Peyer's patch (tissue), 4 donors: ENCODE measurements around the gene U2AF1L4.

ENCODE experiments used
- POLR2A ChIP-seq, 2 donors: fragments of 450-650 bp; IDR thresholded peaks; one replicate each; pipeline ENCODE4 v1.5.1; 2017; ENCODE audit warnings: antibody characterized with exemption in 2 of 2, mild to moderate bottlenecking in 2 of 2, moderate library complexity in 2 of 2
- TF ChIP-seq, protein P1 (sequence below), 6 experiments: fragments of 450-650 bp in 4 of 6; fragments of 200-600 bp in 2 of 6; sonication (generic) in 1 of 6; IDR thresholded peaks; one replicate each; pipeline ENCODE4 v1.5.1; 2017 to 2019; ENCODE audit warnings: antibody characterized with exemption in 6 of 6, mild to moderate bottlenecking in 3 of 6, moderate library complexity in 1 of 6

GRCh38 chr19:35773020-35773806, 28.0 kb upstream of the U2AF1L4 start:
- TF ChIP-seq, protein P1, sequence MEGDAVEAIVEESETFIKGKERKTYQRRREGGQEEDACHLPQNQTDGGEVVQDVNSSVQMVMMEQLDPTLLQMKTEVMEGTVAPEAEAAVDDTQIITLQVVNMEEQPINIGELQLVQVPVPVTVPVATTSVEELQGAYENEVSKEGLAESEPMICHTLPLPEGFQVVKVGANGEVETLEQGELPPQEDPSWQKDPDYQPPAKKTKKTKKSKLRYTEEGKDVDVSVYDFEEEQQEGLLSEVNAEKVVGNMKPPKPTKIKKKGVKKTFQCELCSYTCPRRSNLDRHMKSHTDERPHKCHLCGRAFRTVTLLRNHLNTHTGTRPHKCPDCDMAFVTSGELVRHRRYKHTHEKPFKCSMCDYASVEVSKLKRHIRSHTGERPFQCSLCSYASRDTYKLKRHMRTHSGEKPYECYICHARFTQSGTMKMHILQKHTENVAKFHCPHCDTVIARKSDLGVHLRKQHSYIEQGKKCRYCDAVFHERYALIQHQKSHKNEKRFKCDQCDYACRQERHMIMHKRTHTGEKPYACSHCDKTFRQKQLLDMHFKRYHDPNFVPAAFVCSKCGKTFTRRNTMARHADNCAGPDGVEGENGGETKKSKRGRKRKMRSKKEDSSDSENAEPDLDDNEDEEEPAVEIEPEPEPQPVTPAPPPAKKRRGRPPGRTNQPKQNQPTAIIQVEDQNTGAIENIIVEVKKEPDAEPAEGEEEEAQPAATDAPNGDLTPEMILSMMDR (IDR thresholded peaks at IDR 0.05) = no peak
- TF ChIP-seq POLR2A (IDR thresholded peaks at IDR 0.05) = no peak
